GM21390 (cell line): ENCODE measurements around the gene APH1B.
"Not testable (repeated sequence)": the region's sequence is repeated elsewhere in the genome, so short reads cannot be mapped to it uniquely, and the experiment has no call there.

Experiments
- ATAC-seq: cut with Tn5 transposase; IDR thresholded peaks from one replicate; pipeline ENCODE4 v1.9.1; 2021; ENCODE audit not compliant: unreplicated experiment

APH1B gene

DNA sequence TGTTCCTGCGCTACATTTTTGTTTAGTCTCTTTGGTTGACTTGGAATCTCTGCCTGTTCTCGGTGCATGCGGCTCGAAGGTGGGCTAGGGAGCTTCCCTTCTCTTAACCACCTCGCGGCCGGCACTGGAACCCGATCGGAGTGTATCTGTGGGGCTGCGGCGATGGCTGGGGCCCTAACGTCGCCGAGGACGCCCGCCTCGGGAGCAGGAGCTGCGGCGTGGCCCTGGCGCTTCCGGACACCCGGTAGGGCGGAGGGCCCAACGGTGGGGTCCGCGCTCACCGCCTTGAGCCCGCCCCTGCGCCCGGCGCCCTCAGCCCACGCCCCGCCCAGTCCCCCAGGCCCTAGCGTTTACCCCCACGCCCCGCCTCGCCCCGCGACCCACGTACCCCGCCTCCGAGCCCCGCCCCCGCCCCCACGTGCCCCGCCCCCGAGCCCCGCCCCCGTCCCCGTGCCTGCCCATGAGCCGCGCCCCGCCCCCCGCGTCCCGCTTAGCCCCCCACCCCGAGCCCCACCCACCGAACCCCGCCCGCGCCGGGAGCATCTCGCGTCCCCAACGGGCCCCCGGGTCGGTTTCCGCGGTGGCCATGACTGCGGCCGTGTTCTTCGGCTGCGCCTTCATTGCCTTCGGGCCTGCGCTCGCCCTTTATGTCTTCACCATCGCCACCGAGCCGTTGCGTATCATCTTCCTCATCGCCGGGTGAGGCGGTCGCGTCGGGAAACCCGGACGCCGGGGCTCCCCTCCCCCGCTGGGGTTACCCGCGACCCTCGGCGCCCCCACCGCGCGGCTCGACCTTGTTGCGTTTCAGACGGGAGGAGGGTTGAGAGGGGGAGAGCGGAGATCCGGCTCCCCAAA is at the start of gene APH1B:
Gene APH1B (plus strand): TSS at position 568 of the 855 bp plus-strand sequence. CDS start 19 bp downstream, at position 587.
- ATAC-seq: peak; percentile 71

DNA sequence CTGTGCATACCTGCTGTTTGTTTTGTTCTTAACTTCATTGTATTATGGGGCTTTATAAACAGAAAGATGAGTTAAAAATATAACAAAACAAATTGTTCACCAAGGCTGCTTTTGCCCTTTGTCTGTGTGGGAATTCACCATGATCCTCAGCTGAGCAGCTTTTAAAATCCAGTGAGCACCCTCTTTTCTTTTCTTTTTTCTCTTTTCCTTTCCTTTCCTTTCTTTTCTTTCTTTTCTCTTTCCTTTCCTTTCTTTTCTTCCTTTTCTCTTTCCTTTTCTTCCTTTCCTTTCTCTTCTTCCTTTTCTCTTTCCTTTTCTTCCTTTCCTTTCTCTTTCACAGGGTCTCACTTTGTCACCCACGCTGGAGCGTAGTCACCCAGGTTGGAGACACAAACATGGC is 49.7 kb upstream of the APH1B start:
- no peak for ATAC-seq

DNA sequence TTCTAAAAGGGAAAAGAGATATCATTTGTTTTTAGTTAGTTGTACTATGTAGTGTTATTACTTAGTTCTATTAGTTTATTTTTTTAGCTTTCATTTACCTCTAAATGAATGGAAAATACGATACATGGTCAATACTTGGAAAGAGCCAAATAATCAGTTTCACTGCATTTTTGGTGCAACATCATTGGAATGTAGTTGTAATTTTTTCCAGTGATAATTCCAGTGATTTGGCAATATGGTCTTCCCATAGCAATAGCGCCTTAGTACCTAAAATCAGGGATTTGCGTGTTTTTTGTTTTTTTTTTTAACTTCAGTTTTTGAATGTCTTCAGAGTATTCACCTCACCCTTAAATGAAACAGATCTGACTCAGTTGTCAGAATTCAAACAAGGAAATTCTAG is 46.2 kb upstream of the APH1B start:
- no peak for ATAC-seq

DNA sequence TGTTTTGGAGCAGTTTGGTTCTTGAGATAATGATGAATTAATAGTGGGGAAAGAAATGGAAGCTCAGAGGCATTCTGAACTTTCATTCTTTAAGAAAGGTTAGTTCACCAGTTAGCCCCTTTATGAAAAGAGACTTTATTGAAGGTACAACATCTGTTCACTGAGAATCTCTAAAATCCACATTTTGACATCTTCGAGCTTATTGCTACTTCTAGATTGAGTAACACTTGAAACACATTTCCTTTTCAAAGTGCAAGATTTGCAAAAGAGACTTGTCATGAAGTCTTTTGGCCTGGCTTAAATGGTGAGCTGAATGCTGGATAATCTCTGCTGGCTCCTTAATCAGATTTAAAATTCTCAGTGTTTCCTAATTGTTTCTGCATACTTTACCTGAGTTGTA is 45.7 kb upstream of the APH1B start:
- ATAC-seq: no peak

DNA sequence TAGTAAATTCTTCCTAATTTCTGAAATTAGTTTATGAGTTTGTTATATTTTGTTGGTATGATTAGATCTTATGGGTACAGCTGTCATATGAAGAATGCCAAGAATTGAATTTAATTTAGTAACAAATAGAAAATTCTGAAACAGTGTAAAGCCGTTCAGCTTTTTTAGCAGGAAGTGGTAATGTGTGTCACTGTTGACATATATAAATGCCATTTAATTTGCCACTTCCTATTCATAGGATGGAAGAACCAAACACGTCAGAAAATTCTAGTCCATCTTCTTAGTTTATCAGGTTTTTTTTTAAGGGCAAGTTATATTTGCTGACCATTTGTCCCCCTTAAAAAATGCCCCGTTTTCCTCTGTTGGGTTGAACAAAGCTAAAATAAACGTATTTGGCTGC is 45.0 kb upstream of the APH1B start:
- ATAC-seq: no peak

DNA sequence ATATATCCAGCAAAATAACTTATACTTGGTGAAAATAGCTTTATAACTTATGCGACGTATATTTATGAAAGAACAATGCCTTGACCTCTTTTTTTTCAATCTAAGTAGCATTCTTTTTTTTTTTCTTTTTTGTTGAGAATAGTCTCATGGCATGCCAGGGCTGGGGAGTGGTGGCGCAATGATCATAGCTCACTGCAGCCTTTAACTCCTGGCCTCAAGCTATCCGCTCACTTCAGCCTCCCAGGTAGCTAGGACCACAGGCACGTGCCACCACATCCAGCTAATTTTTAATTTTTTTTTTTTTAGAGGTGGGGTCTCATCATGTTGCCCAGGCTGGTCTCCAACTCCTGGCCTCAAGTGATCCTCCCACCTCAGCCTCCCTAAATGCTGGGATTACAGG is 44.5 kb upstream of the APH1B start:
- ATAC-seq: no peak

DNA sequence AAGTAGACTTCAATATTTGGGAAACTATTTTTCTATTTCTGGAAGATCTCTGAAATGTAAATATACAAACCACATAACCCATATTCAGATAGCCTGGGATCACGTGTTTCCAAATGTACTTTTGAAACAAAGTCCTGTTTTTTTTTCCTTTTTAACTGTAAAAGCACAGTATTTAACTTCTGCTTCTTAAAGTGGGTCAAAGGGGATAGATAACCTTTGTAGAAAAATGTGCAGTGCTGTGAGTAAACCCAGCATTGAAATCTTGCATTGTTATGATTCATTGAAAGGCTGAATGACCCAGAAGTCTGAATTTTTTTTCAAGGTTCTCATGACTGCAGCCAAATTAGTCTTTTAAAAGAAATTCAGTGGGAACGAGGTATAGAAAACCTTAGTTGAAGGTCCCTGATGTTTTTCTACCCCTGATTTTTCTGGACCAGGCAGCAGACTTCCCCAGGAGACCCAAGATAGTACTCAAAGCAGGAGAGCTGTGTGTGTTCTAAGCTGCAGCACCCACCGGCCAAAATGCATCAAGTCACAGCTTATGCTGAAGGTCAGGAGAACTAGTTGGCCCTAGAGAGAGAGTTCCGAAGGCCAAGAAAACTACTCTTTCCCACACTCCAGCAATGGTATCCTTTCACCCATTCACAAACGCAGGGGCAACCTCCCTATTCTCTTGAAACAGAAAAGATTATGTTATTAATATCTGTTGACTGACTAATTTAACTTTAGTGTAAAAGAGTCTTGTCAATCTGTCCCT is 43.6 kb upstream of the APH1B start:
- no peak for ATAC-seq

DNA sequence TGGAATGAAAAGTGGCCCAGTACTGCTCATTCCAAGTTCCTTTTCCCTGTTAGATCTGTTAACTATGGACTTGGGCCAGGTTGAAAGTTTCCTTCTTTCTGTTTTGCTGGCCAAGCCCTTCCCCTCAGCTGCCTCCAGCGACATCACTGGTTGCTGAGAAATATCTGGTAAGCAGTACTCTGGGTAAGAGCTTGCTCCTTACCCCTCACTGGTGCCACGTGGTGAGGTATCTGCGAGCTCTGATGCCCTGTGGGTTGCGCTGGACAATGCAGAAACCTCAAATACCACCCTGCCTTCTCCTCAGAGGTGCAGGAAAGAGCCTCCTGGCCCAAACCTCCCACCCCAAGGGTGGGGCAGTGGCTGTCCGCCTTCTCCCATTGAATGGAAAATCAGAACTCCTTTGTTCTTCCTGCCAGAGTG is 42.9 kb upstream of the APH1B start:
- ATAC-seq: no peak

DNA sequence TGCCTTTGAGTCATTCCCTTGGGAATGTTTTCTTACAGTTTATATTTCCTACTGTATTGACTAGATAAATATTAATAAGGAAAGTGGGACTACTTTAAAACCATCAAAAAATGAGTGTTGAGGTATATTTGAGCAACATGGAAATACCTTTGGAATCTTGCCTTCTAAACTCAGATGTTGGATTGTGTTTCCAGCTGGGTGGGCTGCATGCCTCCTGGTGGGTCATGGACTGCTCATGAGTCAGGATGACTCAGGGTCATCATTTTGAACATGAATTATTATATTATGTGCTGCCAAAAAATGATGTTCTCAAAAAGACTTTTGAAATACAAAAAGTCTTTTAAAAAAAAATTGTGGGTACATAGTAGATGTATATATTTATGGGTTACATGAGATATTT is 41.1 kb upstream of the APH1B start:
- no peak for ATAC-seq

DNA sequence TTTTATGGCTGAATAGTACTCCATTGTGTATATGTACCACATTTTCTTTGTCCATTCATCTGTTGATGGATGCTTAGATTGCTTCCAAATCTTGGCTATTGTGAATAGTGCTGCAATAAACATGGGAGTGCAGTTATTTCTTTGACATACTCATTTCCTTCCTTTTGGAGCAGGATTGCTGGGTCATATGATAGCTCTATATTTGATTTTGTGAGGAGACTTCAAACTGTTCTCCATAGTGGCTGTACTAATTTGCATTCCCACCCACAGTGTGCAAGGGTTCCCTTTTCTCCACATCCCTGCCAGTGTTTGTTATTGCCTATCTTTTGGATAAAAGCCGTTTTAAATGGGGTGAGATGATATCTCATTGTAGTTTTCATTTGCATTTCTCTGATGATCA is 40.3 kb upstream of the APH1B start:
- ATAC-seq: not testable (repeated sequence)

DNA sequence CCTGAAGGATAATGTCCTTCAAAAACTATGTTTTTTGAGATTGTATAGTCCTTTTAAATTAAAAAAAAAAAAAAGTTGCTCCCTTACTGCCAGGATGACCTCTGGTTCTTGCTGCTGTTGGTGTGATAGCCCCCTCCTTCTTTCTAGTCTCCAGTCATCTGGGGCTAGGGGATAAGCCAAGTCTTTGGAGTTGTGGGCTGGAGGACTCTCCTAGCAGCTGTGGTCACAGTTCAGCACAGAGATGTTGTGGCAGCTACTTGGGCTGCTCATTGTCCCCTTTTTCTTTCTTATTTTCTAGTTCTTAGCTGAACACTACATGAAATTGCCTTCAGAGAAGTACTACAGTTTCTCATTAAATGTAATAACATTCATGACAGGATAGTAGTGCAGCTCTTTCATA is 39.2 kb upstream of the APH1B start:
- ATAC-seq: no peak

DNA sequence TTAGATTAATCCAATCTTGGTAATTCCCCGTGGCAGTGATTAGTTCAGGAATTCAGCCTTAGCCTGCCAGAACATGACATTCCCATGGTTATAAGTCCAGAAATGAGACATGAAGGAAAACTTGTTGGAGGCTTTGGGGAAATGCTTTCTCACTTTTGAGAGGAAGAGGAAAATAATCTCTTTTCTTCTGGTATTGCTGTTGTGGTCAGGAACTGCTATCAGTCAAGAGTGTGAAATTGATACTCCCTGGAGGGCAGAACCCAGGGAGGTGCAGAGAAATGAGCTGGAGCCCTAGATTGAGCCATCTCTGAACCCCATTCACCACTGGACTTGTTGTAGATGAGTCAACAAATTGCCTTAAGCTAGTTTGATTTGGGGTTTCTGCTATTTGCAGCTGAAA is 38.6 kb upstream of the APH1B start:
- no peak for ATAC-seq

DNA sequence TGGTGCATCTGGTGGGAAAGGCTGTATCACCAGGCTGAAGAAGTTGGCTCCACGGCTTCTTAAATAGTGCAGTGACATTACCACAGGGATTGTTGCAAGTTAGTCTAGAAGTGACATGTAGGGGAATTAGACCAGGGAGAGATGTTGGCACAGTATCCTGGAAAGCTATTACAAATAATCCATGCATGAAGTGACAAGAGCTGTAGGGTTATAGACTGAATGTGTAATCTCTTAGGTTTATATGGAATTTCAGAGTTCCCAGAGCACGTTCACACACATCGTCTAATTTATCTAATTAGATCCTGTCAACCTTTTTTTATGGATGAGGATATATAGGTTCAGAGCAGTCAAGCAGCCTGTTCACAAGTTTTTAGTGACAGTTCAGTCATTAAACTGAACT is 37.3 kb upstream of the APH1B start:
- ATAC-seq: no peak

DNA sequence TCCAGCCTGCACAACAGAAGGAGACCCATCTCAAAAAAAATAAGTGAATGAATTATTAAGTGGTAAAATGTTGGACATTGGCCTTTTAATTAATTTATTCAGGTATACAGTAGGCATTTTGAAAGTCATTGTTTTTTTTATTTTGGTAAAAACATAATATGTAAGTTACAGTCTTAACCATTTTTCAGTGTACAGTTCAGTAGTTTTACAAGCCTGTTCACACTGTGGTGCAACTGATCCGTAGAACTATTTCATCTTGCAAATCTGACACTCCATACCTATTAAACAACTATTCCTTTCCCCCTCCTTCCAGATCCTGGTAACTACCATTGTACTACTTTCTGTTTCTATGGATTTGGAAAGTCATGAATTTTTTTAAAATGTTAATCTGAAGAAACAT is 36.1 kb upstream of the APH1B start:
- ATAC-seq: no peak

DNA sequence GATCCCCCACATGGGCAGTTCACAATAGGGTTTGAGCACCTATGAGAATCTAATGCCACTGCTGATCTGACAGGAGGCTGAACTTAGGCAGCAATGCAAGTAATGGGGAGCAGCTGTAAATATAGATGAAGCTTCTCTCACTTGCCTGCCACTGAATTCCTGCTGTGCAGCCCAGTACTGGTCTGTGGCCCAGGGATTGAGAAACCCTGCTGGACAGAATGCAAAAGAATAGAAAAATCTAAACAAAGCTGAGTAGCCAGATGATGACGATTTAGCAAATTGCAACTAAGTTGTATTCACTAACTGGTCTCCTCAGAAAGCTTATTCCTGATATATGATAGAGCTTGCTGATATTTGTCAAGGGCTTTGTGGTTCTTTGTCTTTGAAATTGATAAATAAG is 34.3 kb upstream of the APH1B start:
- no peak for ATAC-seq

DNA sequence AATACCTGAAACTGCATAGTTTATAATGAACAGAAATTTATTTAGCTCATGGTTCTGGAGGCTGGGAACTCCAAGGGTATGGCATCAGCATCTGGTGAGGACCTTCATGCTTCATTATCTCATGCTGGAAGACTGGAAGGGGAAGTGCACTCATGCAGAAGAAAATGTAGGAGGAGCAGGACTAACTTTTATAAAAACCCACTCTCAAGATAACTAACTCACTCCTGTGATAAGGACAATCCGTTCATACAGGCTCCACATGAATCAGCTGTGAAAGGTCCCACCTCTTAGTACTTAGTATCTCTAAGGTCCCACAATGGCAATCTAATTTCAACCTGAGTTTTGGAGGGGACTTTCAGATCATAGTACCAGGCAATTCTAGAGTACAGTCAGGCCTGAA is 33.6 kb upstream of the APH1B start:
- ATAC-seq: no peak

DNA sequence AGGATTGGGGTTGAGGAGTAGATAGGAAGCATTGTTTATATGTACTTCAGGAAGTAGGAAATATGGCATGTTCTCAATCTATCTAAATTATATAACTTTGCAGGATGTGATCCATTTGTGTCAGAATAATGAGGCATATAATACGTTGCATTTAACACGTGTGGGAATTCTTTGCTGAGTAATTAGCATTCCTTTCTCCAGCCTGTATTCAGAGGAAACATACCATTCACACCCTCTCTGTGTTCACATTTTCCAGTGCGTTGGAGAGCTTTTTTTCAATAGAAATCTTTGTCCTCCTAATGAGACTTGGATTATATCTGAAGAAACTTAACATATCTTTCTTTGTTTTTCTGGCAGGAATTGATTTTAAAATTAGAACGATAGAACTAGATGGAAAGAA is 33.0 kb upstream of the APH1B start:
- ATAC-seq: no peak

DNA sequence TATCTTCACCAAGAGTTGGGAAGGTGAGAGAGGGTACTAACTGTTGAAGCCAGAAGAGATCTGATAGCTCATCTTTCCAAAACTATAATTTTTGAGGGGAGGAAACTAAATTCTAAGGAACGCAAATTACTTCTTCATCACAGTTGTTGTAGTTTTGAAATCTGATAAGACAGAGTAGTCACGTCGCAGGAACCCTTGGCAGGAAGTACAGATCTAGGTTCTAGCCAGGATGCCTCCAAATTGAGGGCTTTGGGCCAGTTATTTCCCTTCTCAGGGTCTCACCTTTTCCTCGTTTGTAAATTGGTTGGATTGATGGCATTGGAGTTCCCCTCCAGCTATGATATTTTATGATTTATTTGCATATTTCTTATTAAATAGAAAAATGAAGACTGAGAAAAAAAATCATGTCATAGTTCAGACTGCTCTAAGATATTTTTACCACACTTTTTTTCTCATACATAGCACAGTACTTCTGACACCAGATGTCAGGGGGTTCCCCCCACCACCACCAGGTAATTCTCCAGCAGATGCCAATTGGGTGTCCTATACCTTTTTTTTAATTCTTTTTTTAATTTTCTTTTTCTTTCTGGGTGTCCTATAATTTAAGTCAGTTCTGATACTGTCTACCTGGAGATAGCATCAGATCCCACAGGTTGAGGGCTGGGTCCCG is 32.3 kb upstream of the APH1B start:
- ATAC-seq: no peak

DNA sequence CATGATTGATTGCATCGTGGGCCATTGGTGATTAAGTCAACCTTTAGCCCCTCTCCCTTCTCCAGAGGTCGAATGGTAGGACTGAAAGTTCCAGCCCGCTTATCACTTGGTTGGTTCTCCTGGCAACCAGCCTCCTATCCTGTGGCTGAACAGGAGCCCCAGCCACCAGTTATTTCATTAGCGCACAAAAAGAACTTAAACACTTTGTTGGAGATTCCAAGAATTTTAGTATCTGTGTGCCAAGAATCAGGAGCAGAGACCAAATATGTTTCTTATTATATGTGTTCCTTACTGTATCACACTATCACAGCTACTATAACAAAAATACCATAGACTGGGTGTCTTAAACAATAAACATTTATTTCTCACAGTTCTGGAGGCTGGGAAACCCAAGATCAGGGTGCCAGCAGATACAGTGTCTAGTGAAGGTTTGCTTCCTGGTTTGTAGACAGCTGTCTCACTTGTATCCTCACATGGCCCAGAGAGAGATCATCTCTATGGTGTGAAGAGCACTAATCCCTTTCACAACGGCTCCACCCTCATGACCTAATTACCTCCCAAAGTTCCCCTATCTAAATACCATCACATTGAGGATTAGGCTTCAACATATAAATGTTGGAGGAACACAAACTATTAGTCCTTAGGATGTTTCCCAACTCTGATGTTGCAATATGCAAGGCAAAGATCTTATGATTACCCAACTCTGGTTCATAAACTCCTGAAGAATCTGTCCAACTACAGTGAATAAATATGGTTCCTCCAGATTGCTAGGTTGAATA is 30.5 kb upstream of the APH1B start:
- no peak for ATAC-seq

DNA sequence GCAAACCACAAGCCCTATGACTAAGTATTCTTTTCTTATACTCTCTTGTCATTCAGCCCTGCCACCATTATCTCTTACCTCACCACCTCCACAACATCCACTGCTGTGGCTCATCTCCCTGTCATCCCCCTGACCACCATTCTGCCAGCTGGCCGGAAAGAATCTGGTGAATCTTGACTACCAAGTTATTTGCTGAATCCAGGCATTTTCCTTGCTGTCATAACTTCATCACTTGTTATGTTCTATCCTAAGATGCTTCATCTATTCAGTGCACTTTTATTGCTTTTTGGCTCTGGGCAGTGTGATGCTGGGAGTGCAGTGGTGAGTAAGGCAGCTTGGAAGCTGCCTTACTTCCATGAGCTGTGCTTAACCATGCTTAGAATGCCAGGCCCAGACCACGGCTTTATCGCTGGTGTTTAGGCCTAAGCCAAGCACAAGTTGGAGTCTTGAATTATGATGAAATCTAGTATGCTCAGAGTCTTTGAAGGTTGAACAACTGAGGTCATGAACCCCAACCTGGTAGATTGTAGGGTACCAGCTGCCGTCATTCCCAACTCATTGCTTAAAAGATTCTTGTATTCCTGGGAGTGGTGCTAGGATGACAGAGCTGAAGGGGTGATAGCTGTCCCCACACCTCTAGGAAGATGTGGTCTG is 27.0 kb upstream of the APH1B start:
- no peak for ATAC-seq

DNA sequence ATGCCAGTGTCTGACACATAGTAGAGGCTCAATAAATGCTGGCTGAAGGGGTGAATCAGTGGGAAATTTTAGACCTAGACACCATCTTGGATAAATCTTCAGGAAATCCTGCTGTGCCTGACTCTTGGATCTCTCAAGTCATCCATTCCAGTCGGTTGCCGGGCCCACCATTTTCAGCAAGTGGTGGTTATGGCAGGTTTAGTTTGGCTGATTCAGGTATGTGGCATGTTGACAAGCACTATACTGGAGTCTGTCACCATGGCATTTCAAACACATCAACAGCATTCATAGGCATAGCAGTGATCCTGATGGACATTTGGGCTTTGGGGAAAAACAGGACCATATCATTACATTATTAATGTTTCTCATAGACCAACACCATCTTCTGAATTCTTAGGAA is 25.7 kb upstream of the APH1B start:
- no peak for ATAC-seq
